GM13977 (cell line): ENCODE measurements around the gene SNTG2.

Experiments used
- DNase-seq: peaks from one replicate; pipeline ENCODE4 v3.0.0; 2012; ENCODE audit warnings: low spot score
- in situ Hi-C: fragments of 300-500 bp; cut with MboI; formaldehyde crosslinking; loops from one replicate; pipeline ENCODE4 v1.12.0; 2022; ENCODE audit warnings: low sequenced_read_pairs, low pct_unique_long_range_greater_than_20kb, mixed read lengths, inconsistent platforms; ENCODE audit not compliant: unreplicated experiment
- TF ChIP-seq, protein P1 (sequence below): IDR thresholded peaks from 2 replicates; pipeline ENCODE4 v1.5.1; 2012; ENCODE audit warnings: mild to moderate bottlenecking, control low read depth; ENCODE audit not compliant: insufficient read depth; ENCODE audit errors: extremely low read depth, missing control alignments

Gene SNTG2

DNA sequence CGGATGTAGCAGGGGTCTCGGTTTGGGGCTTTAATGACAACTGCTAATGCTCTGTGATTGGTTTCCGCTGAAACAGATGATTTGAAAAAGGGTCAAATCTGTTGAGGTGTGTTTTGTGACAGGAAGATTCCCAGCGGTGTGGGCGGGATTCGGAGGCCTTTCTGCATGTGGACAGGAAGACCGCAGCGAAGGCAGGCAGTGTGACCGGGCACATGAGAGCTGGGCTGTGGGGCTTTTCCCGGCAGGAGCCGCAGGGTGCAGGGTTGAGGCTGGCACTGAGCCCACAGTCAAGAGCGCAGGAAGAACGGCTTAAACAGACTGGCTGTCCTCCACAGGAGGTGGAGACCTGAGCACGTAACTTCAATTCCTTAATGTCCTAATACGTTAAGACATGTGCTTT lies 282.6 kb downstream of the SNTG2 start:
- in situ Hi-C loops, result no loop called here
- DNase-seq, result no peak
- TF ChIP-seq, protein P1, sequence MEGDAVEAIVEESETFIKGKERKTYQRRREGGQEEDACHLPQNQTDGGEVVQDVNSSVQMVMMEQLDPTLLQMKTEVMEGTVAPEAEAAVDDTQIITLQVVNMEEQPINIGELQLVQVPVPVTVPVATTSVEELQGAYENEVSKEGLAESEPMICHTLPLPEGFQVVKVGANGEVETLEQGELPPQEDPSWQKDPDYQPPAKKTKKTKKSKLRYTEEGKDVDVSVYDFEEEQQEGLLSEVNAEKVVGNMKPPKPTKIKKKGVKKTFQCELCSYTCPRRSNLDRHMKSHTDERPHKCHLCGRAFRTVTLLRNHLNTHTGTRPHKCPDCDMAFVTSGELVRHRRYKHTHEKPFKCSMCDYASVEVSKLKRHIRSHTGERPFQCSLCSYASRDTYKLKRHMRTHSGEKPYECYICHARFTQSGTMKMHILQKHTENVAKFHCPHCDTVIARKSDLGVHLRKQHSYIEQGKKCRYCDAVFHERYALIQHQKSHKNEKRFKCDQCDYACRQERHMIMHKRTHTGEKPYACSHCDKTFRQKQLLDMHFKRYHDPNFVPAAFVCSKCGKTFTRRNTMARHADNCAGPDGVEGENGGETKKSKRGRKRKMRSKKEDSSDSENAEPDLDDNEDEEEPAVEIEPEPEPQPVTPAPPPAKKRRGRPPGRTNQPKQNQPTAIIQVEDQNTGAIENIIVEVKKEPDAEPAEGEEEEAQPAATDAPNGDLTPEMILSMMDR, result no peak

DNA sequence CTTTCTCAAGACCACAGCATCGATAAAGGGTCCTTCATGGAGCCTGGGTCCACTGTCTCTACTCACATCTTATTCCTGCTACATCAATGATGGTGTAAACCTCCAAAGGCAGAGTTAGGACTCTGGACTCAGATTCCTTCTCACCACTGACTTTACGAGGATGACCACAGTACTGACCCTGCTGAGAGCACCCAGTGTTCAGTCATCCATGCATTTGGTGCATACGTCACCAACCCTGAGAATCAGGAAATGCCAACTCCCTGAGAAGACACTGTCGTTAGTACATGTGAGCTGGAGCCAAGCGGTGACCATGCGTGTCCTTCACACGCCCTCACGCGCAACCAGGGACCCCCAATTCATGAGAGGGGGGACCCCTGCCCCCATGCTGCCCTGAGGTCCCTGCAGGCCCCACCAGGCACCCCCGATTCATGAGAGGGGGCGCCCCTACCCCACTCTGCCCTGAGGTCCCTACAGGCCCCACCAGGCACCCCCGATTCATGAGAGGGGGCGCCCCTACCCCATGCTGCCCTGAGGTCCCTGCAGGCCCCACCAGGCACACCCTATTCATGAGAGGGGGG lies 284.2 kb downstream of the SNTG2 start:
- DNase-seq, result no peak
- in situ Hi-C loops, result no loop called here
- TF ChIP-seq, protein P1, result no peak

DNA sequence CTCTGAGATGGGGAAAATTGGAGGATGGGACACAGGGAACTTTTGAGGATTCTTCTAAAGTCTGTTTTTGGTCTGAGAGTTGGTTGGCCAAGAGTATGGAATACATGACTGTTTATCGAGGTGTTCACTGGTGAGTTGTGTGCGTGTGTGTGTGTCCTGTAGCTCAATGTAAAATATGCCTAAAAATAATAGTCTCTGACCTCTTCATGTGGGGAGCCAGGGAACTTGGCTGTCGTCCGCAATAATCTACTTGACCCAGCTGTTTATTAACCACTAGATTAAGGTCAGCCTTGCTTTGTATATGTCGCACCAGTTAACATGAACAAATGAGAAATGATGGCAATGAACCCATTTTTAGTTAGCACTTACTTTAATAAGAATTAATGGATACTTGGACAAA lies 285.2 kb downstream of the SNTG2 start:
- in situ Hi-C loops, result no loop called here

DNA sequence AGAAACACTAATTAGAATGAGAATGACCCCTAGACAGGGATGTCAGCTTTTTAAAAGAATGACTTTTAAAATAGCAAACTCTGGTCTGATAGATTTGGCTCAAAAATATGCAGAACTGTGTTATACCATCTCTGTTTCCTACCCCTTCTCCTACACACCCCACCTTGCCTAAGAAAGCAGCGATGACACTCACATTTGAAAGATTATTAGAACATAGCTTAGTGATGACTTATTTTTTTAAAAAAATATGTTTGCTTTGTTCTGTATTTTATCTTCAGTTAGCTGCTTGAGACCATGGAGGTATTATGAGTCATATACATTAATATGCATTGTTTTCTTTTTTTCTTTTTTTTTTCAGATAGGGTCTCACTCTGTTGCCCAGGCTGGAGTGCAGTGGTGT lies 286.0 kb downstream of the SNTG2 start:
- in situ Hi-C loops, result no loop called here
- TF ChIP-seq, protein P1, result no peak

More for the DNA sequence above, 285.2 kb downstream of the SNTG2 start:
- TF ChIP-seq, protein P1, result no peak
- DNase-seq, result no peak

DNA sequence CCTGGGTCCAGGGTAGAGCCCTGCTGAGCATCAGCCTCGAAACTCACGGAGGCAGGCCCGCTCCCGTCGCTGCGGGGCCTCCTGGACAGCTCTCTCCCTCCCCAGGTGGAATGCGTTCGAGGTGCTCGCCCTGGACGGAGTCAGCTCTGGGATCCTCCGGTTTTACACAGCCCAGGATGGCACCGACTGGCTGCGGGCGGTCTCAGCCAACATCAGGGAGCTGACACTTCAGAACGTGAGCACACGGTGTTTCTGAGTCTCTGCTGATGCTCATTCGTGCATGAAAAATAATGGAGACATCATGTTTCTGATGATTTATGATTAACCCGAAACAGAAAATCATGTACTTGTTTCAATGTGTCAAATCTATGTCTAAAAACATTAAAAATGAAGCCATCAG lies 287.1 kb downstream of the SNTG2 start:
- TF ChIP-seq, protein P1, result no peak
- DNase-seq, result no peak
- in situ Hi-C loops, result no loop called here

More for the DNA sequence above, 286.0 kb downstream of the SNTG2 start:
- no peak for DNase-seq

DNA sequence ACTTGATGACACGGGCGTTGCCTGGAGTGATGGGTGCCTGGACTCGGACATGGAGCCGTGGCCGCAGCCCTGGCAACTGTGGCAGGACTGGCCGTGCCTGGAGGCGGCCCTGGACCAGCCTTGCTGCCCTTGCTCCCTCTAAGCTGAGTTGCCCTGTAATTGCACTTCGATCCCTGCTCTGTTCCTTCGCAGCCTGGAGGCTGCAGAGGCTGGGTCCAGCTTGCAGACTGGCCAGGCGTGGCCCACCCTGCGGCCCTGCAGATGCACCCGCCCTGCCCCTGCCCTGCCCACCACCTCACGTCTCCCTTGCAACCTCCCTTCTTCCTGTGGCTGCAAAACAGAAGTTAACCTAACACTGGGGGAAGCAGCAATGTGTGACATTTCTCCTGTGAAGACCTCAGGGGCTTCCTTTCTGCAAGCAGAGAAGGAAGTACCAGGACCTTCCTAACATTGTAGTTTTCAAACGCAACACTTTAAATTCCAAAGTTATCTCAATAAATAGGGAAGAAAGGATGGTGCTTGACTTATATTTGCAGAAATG lies 288.0 kb downstream of the SNTG2 start:
- TF ChIP-seq, protein P1, result no peak
- DNase-seq, result no peak

More for the DNA sequence above, 288.0 kb downstream of the SNTG2 start:
- in situ Hi-C loops, result no loop called here
